Activated T-cell treated with anti-CD3 and anti-CD28 coated beads, Interleukin-2, amount 50 U/mL, for 24 hours (primary cell): Measurements from ENCODE around the gene TP53RK.
A peak's percentile ranks its signal among the peaks of the same experiment; 100 is the strongest.

Experiments used
- DNase-seq: peaks from one replicate; pipeline ENCODE4 v3.0.0-alpha.2; 2020
- H3K27ac Mint-ChIP-seq: 2 replicates; pipeline ENCODE4 v1.8.0; 2020; ENCODE audit warnings: mild to moderate bottlenecking, mixed read lengths
- H3K27me3 Mint-ChIP-seq: 2 replicates; pipeline ENCODE4 v1.8.0; 2020; ENCODE audit warnings: mixed read lengths
- H3K36me3 Mint-ChIP-seq: 2 replicates; pipeline ENCODE4 v1.8.0; 2020; ENCODE audit warnings: low read depth, mixed read lengths
- H3K4me1 Mint-ChIP-seq: 2 replicates; pipeline ENCODE4 v1.8.0; 2020; ENCODE audit warnings: low read depth, mixed read lengths
- H3K4me3 Mint-ChIP-seq: 2 replicates; pipeline ENCODE4 v1.8.0; 2020; ENCODE audit warnings: mild to moderate bottlenecking, moderate library complexity, mixed read lengths
- H3K9me3 Mint-ChIP-seq: 2 replicates; pipeline ENCODE4 v1.8.0; 2020; ENCODE audit warnings: mixed read lengths

Gene TP53RK

DNA sequence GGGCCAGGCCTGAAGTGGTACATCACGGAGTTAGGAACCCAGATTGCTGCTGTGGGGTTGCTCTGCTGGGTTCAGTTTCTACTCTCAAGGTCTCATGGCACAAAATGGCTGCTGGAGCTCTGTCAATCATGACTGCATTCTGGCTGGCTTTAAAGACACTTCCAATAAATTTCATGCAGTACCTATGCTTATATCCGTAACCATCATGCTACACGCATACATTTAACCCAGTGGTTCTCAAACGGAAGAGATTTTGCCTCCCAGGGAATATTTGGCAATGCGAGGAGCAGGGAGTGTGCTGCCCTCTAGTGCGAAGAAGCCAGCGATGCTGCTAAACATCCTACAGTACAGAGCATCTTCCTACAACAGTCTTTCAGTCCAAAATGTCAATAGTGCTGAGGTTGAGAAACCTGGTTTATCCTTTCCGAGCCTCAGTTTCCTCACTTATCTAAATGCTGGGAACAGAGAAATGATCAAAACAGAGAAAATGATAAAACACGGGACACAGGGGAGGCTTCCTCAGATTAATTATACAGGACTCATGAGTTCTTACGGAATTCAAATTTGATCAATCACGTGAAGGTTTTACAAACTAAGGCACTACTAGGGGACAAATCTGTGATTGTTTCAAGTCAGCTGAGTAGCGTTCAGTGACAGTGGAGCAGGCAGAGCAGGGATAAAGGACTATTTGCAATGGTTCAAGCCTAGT is 10.6 kb upstream of the TP53RK start:
- Mint-ChIP-seq H3K36me3 (no peaks in the 10 kb centered on the region), H3K27ac (no peak overlapping the region), H3K4me3 (no peak overlapping the region), H3K9me3 (no peaks in the 10 kb centered on the region), H3K27me3 (peaks cover 40% of the 10 kb centered on the region), H3K4me1 (peaks cover 4% of the 10 kb centered on the region)
- DNase-seq, result no peak

DNA sequence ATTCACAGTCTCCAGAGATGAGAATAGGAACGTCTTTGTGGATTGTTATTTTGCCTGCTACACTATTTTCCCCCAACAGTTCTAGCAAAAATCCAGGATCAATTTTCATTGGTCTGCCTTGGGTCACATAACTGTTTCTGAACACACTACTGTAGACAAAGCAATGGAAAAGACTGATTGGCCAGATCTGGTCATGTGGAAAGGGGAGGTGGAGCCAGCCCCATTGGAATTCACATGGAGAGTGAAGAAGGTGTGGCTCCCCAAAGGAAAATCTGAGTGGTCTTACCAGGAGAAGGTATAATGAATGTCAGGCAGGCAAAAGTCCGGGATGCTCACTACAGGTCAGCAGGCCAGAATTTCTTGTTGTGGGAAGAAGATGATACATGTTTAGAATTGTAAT is 9.5 kb upstream of the TP53RK start:
- Mint-ChIP-seq H3K36me3 (no peaks in the 10 kb centered on the region), H3K4me3 (no peak overlapping the region), H3K9me3 (no peaks in the 10 kb centered on the region), H3K27ac (no peak overlapping the region), H3K27me3 (peaks cover 36% of the 10 kb centered on the region), H3K4me1 (peaks cover 9% of the 10 kb centered on the region)
- no peak for DNase-seq

DNA sequence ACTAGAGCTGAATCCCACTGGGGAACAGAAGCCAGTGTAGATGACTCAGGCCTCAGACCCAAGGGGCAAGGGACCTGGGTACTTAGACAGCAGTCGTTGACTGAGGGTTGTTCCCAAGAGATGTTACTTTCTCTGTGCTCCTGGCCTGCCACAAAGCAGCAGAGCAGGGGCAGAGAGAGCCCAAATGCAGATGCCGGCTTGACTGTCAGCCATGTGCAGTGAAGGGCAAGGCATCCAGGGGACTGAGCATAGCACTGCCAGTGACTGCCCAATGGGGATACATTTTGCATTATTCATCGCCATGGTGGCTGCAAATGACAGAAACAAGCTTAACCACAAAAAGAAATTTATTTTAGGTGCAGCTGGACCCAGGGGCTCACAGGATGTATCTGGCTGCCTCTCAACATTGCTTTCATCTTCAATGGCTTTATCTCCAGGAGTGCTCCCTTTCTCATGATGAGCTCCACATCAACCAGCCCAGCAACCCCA is 7.6 kb upstream of the TP53RK start:
- Mint-ChIP-seq H3K36me3 (no peaks in the 10 kb centered on the region), H3K9me3 (no peaks in the 10 kb centered on the region), H3K4me1 (peaks cover 9% of the 10 kb centered on the region), H3K27me3 (peaks cover 25% of the 10 kb centered on the region), H3K27ac (no peak overlapping the region), H3K4me3 (no peak overlapping the region)
- DNase-seq, result no peak

DNA sequence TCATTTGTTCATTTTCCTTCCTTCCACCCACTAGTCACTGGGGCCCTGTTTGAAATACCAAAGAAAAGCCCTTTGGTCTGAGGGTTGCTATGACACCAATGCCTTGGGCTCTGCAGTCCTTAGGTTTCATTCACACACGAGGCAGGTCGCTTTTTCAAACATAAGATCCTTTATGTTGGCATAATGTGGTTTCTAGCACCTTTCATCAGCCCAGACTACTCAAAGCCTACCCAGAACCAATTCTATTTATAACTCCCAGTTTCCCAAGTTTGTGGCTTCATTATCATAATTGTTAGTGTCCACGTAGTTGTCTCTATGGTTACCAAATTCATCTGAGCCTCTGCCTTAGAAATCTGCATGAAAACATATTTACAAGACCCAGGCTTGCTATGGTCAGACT is 6.6 kb upstream of the TP53RK start:
- Mint-ChIP-seq H3K4me3 (no peak overlapping the region), H3K36me3 (no peaks in the 10 kb centered on the region), H3K9me3 (no peaks in the 10 kb centered on the region), H3K27ac (no peak overlapping the region), H3K27me3 (peaks cover 25% of the 10 kb centered on the region), H3K4me1 (peaks cover 10% of the 10 kb centered on the region)
- DNase-seq, result no peak

DNA sequence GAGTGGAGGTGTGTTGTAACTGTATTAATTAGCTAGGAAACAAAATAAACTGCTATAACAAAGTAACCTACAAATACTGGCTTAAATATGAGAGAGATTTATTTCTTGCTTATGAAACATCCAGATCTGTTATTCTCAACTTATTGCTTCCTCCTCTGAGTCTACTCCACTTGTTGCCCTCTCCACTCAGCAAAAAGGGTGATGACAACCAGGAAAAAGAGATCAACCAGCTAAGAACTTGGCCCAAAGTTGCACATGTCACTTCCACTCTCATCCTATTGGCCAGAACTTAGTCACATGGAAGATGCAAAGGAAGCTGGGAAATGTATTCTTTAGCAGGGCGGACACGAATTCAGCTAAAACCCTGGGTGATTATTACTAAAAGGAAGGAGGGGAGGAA is 5.2 kb upstream of the TP53RK start:
- Mint-ChIP-seq H3K9me3 (no peaks in the 10 kb centered on the region), H3K4me3 (no peak overlapping the region), H3K27me3 (peaks cover 13% of the 10 kb centered on the region), H3K4me1 (peaks cover 18% of the 10 kb centered on the region), H3K27ac (no peak overlapping the region), H3K36me3 (no peaks in the 10 kb centered on the region)
- DNase-seq, result no peak

GRCh38 chr20:46691196-46691595 is 2.0 kb upstream of the TP53RK start:
- no peak for DNase-seq
- Mint-ChIP-seq H3K27me3 (no peaks in the 10 kb centered on the region), H3K9me3 (no peaks in the 10 kb centered on the region), H3K4me1 (peaks cover 38% of the 10 kb centered on the region), H3K36me3 (peaks cover 25% of the 10 kb centered on the region), H3K4me3 (no peak overlapping the region), H3K27ac (no peak overlapping the region)

DNA sequence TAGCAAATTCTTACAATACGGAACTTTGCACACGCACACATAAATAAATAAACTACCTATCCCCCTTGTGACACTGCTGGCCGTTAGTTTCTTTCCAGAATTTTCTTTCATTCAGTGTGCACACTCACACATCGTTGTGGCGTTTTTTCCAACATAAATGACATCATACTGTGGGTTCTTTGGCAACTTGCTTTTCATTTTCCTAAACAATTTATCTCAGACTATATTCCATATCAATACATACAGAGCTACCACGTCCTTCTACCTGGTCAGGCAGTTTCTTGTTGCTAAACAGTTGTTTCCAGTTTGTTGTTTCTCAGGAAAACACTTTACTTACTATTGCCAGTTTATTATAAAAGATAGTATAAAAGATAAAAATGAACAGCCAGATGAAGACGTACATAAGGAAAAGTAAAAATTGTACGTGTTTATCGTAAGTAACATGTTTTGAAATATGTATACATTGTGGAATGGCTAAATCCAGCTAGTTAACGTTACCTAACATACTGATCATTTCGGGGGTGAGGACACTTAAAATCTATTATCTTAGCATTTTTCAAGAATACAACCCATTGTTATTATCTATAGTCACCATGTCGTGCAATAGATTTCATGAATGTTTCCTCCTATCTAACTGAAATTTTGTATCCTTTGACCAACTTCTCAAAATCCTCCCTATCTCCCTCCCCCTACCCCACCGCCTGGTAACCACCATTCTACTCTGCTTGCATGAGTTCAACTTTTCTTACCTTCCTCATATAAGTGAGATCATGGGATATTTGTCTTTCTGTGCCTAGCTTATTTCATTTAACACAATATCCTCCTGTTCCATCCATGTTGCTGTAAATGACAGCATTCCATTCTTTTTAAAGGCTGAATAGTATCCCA is 1.2 kb upstream of the TP53RK start:
- H3K36me3 Mint-ChIP-seq, result peaks cover 32% of the 10 kb centered on the region
- peaks cover 39% of the 10 kb centered on the region for H3K4me1 Mint-ChIP-seq
- no peaks in the 10 kb centered on the region for H3K27me3 Mint-ChIP-seq
- peak overlapping the region; percentile 94 for H3K4me3 Mint-ChIP-seq
- DNase-seq, result no peak
- no peak overlapping the region for H3K27ac Mint-ChIP-seq
- H3K9me3 Mint-ChIP-seq, result no peaks in the 10 kb centered on the region

DNA sequence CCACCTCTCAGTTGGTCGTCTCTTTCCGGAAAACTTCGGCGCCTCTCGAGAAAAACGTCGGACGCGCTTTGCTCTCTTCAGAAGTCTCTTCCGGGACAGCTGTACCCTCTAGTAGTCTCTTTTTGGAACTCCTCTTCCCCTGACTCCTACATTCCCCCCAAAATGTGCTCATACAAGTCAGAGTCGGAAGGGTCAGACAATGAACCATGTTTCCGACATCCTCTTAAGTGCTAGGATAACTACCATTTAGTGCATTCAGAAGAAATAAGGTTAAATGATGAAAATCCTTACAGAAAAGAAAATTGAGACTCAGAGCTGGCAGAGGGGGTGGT is 476 bp upstream of the TP53RK start:
- H3K27me3 Mint-ChIP-seq, result no peaks in the 10 kb centered on the region
- peaks cover 38% of the 10 kb centered on the region for H3K36me3 Mint-ChIP-seq
- H3K4me3 Mint-ChIP-seq, result peak overlapping the region; percentile 94
- DNase-seq, result no peak
- peak overlapping the region; percentile 98 for H3K27ac Mint-ChIP-seq
- H3K4me1 Mint-ChIP-seq, result peaks cover 45% of the 10 kb centered on the region
- no peaks in the 10 kb centered on the region for H3K9me3 Mint-ChIP-seq

- Mint-ChIP-seq H3K27me3 (no peaks in the 10 kb centered on the region), H3K27ac (peak overlapping the region; percentile 98), H3K36me3 (peaks cover 51% of the 10 kb centered on the region), H3K4me3 (peak overlapping the region; percentile 94), H3K9me3 (no peaks in the 10 kb centered on the region), H3K4me1 (peaks cover 53% of the 10 kb centered on the region)
- DNase-seq, result no peak
These were observed 828 bp downstream of the TP53RK start for GRCh38 chr20:46688151-46689081.

DNA sequence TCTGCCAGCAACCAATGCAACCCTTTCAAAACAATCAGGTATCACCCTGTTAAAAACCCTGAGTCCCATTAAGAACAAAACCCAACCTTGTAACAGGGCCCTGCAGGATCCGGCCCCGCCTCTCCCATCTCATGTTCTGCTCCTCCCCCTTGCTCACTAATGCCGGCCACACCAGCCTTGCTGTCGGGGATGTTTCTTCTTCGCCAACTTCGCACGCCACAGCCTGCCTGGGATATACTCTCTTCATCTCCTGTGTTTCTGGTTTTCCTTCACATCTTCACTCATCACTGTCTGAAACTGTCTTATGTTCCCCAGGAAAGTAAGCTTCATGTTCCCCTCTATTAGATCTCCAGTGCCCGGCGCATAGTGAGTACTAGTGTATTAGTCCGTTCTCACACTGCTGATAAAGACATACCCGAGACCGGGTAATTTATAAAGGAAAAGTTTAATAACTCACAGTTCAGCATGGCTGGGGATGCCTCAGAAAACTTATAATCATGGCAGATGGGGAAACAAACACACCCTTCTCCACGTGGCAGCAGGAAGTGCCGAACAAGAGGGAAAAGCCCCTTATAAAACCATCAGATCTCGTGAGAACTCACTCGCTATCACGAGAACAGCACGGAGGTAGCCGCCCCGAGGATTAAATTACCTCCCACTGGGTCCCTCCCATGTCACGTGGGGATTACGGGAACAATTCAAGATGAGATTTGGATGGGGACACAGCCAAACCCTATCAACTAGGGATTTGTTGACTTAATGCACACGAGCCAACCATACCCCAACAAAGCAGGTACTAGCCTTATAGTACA is 5.1 kb downstream of the TP53RK start:
- no peak overlapping the region for H3K4me3 Mint-ChIP-seq
- DNase-seq, result no peak
- H3K9me3 Mint-ChIP-seq, result no peaks in the 10 kb centered on the region
- H3K27me3 Mint-ChIP-seq, result no peaks in the 10 kb centered on the region
- H3K27ac Mint-ChIP-seq, result no peak overlapping the region
- peaks cover 63% of the 10 kb centered on the region for H3K4me1 Mint-ChIP-seq
- peaks cover 53% of the 10 kb centered on the region for H3K36me3 Mint-ChIP-seq

DNA sequence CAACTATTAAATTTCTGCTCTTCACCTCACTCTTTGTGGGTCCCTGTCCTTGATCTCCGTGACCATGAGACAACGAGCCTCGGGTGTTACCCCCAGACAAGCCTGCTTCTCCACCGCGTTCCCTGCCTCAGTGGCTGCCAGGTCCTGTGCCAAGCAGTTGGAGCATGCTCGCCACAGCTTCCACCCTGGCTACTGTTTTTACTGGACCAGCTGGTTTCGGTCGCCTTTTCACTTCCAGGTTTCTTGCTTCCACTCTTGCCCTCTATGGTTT is 5.6 kb downstream of the TP53RK start:
- Mint-ChIP-seq H3K36me3 (peaks cover 50% of the 10 kb centered on the region), H3K27ac (no peak overlapping the region), H3K4me1 (peaks cover 63% of the 10 kb centered on the region), H3K4me3 (no peak overlapping the region), H3K27me3 (no peaks in the 10 kb centered on the region), H3K9me3 (no peaks in the 10 kb centered on the region)
- no peak for DNase-seq

DNA sequence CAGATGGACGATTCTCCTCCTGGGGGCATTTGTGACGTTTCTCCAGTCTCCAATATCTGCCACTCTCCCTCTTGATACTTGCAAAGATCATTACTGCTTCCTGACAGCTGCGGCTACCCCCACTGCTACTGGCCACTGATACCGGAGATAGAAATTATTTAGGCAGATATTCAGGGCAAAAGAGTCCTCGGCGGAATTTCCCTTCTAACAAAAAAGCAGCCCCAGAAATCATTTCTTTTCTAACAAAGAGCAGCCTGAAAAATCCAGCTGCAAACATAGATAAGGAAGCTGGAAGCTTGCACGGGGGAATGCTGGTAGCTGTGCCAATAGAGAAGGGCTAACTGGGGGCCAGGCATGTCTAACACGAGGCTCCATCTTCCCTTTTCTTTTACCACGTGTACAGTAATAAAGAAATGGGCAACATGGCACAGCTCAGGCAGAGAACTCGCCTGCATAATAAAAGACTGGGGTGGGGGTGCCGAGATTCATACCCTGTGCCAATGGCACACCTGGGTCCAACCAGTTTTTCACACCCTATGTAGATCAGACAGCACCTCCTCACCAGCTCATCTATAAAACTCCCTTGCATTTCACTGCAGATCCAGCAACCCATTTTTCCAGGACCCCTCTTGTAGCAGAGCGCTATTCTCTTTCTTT is 6.1 kb downstream of the TP53RK start:
- Mint-ChIP-seq H3K4me3 (no peak overlapping the region), H3K36me3 (peaks cover 45% of the 10 kb centered on the region), H3K27ac (peak overlapping the region; percentile 3), H3K4me1 (peaks cover 62% of the 10 kb centered on the region), H3K9me3 (no peaks in the 10 kb centered on the region), H3K27me3 (no peaks in the 10 kb centered on the region)
- no peak for DNase-seq

GRCh38 chr20:46682063-46682821 is 7.0 kb downstream of the TP53RK start:
- Mint-ChIP-seq H3K36me3 (peaks cover 37% of the 10 kb centered on the region), H3K27ac (peak overlapping the region; percentile 3), H3K9me3 (no peaks in the 10 kb centered on the region), H3K27me3 (no peaks in the 10 kb centered on the region), H3K4me3 (no peak overlapping the region), H3K4me1 (peaks cover 53% of the 10 kb centered on the region)
- no peak for DNase-seq
